ENCODE measurements around the gene HMGCS1.
"Not testable (repeated sequence)": the region's sequence is repeated elsewhere in the genome, so short reads cannot be mapped to it uniquely, and the experiment has no call there.

Gene HMGCS1

DNA sequence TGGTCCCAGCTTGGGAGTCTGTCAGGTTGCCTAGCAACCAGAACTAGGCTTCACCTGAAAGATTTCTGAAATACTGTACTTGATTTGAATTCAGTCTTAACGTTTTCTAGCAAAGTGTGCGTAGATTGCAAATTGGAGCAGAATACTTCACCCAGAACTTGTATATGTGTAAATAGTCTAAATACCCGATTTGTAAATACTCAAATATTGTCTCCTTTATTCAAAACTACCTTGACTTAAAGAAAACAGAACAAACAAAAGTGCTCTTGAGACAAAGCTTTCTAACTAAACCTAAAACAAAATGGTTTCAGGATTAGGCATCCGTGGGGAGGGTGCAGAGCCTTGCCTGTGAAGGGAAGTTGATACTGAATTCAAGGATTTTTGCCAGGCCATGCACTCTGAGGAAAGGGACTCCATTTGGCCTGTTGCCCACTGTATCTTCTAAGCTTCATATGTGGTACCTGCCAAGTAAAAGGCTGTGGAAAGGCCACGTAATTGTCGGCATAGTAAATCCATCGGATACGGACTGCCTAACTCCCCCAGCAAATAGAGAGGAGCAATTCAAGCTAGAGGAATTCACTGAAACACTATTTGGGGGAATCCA, 744 bp upstream of the HMGCS1 start:
- H3K4me3 ChIP-seq: peak overlapping the region; percentile 91
- H3K27ac ChIP-seq: peak overlapping the region; percentile 72 to 85
- no peak for DNase-seq (ENCODE audit: low spot score)
- TF ChIP-seq CTCF (IDR thresholded peaks at IDR 0.05): no peak

- no peak for DNase-seq (ENCODE audit: low spot score)
- no peak for TF ChIP-seq CTCF (IDR thresholded peaks at IDR 0.05)
- peak overlapping the region; percentile 92 to 94 for H3K27ac ChIP-seq
- peak overlapping the region; percentile 91 for H3K4me3 ChIP-seq
Observed at GRCh38 chr5:43312699-43313034, 545 bp downstream of the HMGCS1 start.

DNA sequence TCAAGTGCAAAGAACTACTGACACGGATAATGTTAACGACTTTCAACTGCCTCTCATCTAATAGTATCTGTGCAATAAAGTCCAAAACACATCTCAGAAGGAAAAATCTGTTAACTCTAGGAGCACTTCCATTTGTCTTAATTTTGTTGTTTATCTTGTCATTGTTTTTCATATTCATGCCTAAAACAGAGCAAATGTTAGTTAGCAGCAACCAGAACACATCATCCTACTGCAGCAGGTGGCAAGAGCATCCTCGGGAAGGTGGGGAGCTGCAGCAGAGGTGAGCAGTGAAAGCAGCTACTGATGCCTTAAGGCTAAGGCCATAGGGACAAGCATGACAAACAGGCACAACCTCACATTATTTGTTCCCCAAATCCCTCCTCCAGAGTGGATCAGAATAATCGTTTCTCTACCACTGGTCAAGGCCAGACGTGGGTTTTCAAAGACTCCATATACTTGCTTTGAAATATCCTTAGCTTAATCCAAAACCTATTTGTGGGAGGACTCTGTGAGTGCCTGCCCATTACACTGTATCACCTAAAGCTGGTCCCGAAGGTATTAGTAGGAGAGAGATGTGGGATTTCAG, 1.0 kb downstream of the HMGCS1 start:
- Histone ChIP-seq H3K27ac (peak overlapping the region in 1 of 2 donors; percentile 94), H3K4me3 (peak overlapping the region; percentile 91)
- no peak for TF ChIP-seq CTCF (IDR thresholded peaks at IDR 0.05)
- no peak for DNase-seq (ENCODE audit: low spot score)

GRCh38 chr5:43309637-43310036, 3.6 kb downstream of the HMGCS1 start:
- Histone ChIP-seq H3K27ac (no peak overlapping the region), H3K4me3 (no peak overlapping the region)
- no peak for DNase-seq (ENCODE audit: low spot score)
- no peak for TF ChIP-seq CTCF (IDR thresholded peaks at IDR 0.05)

GRCh38 chr5:43309122-43309521, 4.1 kb downstream of the HMGCS1 start:
- Histone ChIP-seq H3K27ac (no peak overlapping the region), H3K4me3 (no peak overlapping the region)
- no peak for DNase-seq (ENCODE audit: low spot score)
- TF ChIP-seq CTCF (IDR thresholded peaks at IDR 0.05): no peak

DNA sequence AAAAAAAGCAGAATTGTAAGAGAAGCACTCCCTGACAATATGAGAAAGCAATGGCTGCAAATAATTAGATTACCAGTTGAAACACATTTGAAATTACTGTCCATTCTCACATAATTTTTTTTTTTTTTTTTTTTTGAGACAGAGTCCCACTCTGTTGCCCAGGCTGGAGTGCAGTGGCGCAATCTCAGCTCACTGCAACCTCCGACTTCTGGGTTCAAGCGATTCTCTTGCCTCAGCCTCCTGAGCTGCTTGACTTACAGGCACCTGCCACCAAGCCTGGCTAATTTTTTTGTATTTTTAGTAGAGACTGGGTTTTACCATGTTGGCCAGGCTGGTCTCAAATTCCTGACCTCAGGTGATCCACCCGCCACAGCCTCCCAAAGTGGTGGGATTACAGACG, 6.3 kb downstream of the HMGCS1 start:
- not testable (repeated sequence) for H3K27ac ChIP-seq

DNA sequence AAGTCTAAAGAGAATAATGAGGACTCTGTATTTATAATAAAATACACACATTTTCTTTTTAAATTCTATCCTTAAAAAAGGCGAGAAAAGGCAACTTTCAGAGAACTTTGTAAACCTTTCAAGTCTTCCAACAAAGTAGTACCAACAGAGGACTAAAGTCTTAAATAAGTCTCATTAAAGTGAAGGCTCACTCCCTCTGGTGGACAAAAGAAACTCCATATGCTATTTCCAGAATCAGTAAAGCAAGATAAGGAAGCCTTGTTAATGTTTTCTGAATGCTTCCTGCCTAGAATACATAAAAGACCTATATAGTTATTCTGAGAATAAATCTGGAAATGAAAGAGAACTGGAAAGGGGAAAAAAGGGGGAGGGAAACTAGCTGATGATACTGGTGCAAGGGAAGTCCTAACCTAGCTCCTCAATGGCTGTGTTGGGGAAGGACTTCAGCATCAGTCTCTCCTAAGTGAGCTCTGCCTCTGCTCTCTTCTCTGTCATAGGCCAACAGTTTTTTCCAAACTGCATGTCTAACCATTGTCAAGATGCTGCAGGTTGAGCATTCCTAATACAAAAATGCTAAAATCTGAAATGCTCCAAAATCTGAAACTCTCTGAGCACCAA, 7.2 kb downstream of the HMGCS1 start:
- no peak for DNase-seq (ENCODE audit: low spot score)
- TF ChIP-seq CTCF (IDR thresholded peaks at IDR 0.05): peak; percentile 31
- Histone ChIP-seq H3K4me3 (no peak overlapping the region), H3K27ac (no peak overlapping the region)

More for the DNA sequence above, 6.3 kb downstream of the HMGCS1 start:
- not testable (repeated sequence) for H3K4me3 ChIP-seq; DNase-seq (ENCODE audit: low spot score)

Measured in coronary artery (tissue), 2 donors.